ENCODE results near the gene CPSF4. TPM values are rescaled to one million over a fixed set of nuclear protein-coding genes. Genes with fewer than 3 reads are reported as not detected.

CPSF4 gene
- total and polyA plus RNA-seq, 4 experiments from 2014 or later: 21.9 to 54.7 (median 38.0) TPM

DNA sequence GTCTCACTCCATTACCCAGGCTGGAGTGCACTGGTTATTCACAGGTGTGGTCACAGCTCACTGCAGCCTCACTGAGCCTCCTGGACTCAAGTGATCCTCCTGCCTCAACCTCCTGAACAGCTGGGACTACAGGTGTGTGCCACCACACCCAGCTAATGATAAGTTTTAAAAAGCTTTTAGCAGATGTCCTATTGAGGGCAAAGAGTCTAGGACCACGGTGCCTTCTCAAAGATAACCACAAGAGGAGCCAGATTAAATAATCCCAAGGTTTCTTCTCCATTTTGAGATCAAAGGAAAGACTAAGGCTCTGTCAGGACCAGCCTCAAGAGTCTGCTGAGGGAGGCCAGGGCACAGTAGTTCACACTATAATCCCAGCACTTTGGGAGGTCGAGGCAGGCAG is 22.5 kb downstream of the CPSF4 start:
- Mint-ChIP-seq H3K4me1 (peaks cover 24 to 59% (median 40%) of the 10 kb centered on the region in 4 donors), H3K36me3 (peaks cover 30 to 59% of the 10 kb centered on the region in 2 donors)
- intact Hi-C loops (cut with micrococcal nuclease): no loop called here

DNA sequence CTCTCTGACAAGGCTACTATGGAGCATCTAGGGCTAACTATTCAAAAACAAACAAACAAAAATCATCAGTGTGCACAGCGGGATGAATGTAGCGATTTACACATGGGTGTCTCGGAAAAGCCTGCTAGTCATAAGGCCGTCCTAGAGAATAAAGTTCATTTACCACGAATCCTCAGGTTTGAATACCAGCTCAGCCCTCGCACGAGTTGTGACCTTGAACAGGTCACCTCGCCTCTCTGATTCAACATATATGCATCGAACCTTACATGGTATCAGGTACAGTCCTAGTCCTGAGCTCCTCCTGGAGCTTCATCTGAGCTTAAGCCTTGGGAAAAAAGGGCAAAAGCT is 26.7 kb downstream of the CPSF4 start:
- peaks cover 19 to 52% (median 30%) of the 10 kb centered on the region in 4 donors for H3K4me1 Mint-ChIP-seq
- intact Hi-C loops (cut with micrococcal nuclease): no loop called here

More for the DNA sequence above, 22.5 kb downstream of the CPSF4 start:
- no peaks in the 10 kb centered on the region for H3K9me3 Mint-ChIP-seq
- no peak overlapping the region for H3K27ac ChIP-seq (ENCODE audit: low read depth, low read length)
- CTCF ChIA-PET (ENCODE audit: partially characterized antibody): no interaction called here
- H3K4me3 ChIP-seq (ENCODE audit: low read length in 2 of 2): no peak overlapping the region
- POLR2A ChIA-PET (ENCODE audit: partially characterized antibody): no interaction called here
- no peak overlapping the region for H3K4me3 Mint-ChIP-seq
- DNase-seq: no peak
- H3K27me3 Mint-ChIP-seq: no peaks in the 10 kb centered on the region
- peaks cover 40% of the 10 kb centered on the region for H3K36me3 ChIP-seq (ENCODE audit: insufficient read depth, low read length)
- no peaks in the 10 kb centered on the region for H3K27me3 ChIP-seq (ENCODE audit: insufficient read depth, low read length)
- no peak overlapping the region for H3K27ac Mint-ChIP-seq
- peaks cover 49% of the 10 kb centered on the region for H3K4me1 ChIP-seq (ENCODE audit: insufficient read depth, low read length)
- no peaks in the 10 kb centered on the region for H3K9me3 ChIP-seq (ENCODE audit: control insufficient read depth in 1 of 2, low read length in 2 of 2)

DNA sequence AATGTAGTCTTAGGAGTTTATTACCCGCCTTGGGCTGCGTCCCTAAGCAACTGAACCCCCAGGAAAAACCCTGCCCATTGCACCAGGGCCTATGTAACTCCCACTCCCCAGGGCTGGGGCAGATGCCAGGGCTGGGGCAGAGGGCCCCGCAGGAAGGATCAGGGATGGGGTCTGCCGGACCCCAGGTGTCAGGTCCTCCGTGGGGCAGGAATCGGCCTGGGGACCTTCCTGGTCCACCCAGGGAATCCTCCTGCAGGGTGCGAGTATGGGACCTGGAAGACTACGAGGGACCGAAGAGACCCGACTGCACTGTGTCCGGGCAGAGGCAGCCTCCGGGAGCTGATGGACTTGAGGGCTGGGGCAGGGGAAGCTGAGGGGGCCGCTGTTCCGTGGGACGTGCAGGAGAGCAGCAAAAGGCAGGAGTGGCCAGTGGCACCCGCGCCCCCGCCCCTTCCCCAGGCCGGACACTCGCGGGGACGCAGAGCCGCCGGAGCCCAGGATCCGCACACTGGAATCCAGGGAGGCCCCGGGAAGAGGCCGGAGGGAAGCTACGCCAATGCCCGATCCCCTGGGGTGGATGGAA is 29.7 kb downstream of the CPSF4 start:
- H3K9me3 Mint-ChIP-seq: no peaks in the 10 kb centered on the region
- H3K27ac ChIP-seq (ENCODE audit: low read depth, low read length): no peak overlapping the region
- H3K9me3 ChIP-seq (ENCODE audit: control insufficient read depth in 1 of 2, low read length in 2 of 2): no peaks in the 10 kb centered on the region
- peaks cover 29% of the 10 kb centered on the region for H3K4me1 ChIP-seq (ENCODE audit: insufficient read depth, low read length)
- no peak overlapping the region for H3K27ac Mint-ChIP-seq
- POLR2A ChIA-PET (ENCODE audit: partially characterized antibody): interaction anchor here (1.7 kb wide), 1 partner anchor 90 kb away, joined by 7 read pairs; the partner anchor contains the start of gene ZNF655
- intact Hi-C loops (cut with micrococcal nuclease): no loop called here
- CTCF ChIA-PET (ENCODE audit: partially characterized antibody): no interaction called here
- no peaks in the 10 kb centered on the region for H3K36me3 ChIP-seq (ENCODE audit: insufficient read depth, low read length)
- H3K27me3 Mint-ChIP-seq: no peaks in the 10 kb centered on the region
- H3K27me3 ChIP-seq (ENCODE audit: insufficient read depth, low read length): no peaks in the 10 kb centered on the region
- H3K4me3 ChIP-seq (ENCODE audit: low read length in 2 of 2): no peak overlapping the region
- H3K4me1 Mint-ChIP-seq: peaks cover 24 to 43% (median 32%) of the 10 kb centered on the region in 4 donors
- no peak for DNase-seq
- peaks cover 8 to 21% of the 10 kb centered on the region in 2 donors for H3K36me3 Mint-ChIP-seq
- peak overlapping the region in 2 of 8 donors; percentile 9 to 41 for H3K4me3 Mint-ChIP-seq

More for the DNA sequence above, 26.7 kb downstream of the CPSF4 start:
- no peaks in the 10 kb centered on the region for H3K9me3 Mint-ChIP-seq
- H3K36me3 Mint-ChIP-seq: peaks cover 8 to 22% of the 10 kb centered on the region in 2 donors
- H3K27ac ChIP-seq (ENCODE audit: low read depth, low read length): peak overlapping the region; percentile 78
- peak overlapping the region; percentile 79 to 98 (median 95) for H3K27ac Mint-ChIP-seq
- no peaks in the 10 kb centered on the region for H3K27me3 ChIP-seq (ENCODE audit: insufficient read depth, low read length)
- peaks cover 6% of the 10 kb centered on the region for H3K36me3 ChIP-seq (ENCODE audit: insufficient read depth, low read length)
- peak overlapping the region; percentile 90 to 97 (median 96) for H3K4me3 Mint-ChIP-seq
- no peaks in the 10 kb centered on the region for H3K27me3 Mint-ChIP-seq
- peaks cover 47% of the 10 kb centered on the region for H3K4me1 ChIP-seq (ENCODE audit: insufficient read depth, low read length)
- CTCF ChIA-PET (ENCODE audit: partially characterized antibody): interaction anchor here (1.0 to 1.6 kb wide), 2 partner anchors 27 to 100 kb away, joined by 4 read pairs; no protein-coding TSS in a partner anchor
- no peaks in the 10 kb centered on the region for H3K9me3 ChIP-seq (ENCODE audit: control insufficient read depth in 1 of 2, low read length in 2 of 2)
- H3K4me3 ChIP-seq (ENCODE audit: low read length in 2 of 2): peak overlapping the region; percentile 78 to 83
- POLR2A ChIA-PET (ENCODE audit: partially characterized antibody): interaction anchor here (0.7 to 3.8 kb wide), 9 partner anchors 15 to 151 kb away, joined by 3 to 17 read pairs (median 4); partner anchors contain the start of genes BUD31, CPSF4, PTCD1 and ZKSCAN5
- no peak for DNase-seq

DNA sequence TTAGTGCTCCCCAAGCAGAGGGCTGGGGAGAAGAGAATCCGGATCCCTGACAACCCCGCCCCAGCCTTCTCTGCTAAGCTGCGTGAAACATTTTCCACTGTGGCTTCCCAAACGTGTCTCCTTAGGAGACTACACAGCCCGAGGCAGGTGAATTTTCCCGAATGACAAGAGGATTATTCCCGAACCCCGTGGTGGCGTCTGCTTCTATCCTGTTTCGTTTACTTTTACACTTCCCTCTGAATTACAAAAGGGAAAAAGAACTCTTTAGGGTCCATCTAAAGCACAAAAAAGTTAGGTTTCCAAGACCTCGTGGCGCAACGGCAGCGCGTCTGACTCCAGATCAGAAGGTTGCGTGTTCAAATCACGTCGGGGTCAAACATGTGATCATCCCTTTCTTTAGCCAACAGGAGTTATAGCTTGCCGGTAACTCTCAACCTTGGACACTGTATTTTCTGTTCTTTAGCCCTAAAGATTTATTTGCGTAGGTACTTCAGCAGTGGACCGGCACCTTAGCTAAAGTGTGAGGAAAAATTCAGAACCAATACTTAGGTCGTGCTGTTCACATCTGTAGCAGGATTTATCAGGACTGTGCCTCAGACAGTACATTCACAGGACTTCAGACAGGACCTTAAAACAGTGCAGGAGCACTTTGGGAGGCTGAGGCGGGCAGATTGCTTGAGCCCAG is 30.8 kb downstream of the CPSF4 start:
- CTCF ChIA-PET (ENCODE audit: partially characterized antibody): no interaction called here
- Histone ChIP-seq H3K36me3 (ENCODE audit: insufficient read depth, low read length) (no peaks in the 10 kb centered on the region), H3K4me1 (ENCODE audit: insufficient read depth, low read length) (peaks cover 29% of the 10 kb centered on the region), H3K4me3 (ENCODE audit: low read length in 2 of 2) (no peak overlapping the region), H3K27ac (ENCODE audit: low read depth, low read length) (no peak overlapping the region), H3K27me3 (ENCODE audit: insufficient read depth, low read length) (no peaks in the 10 kb centered on the region), H3K9me3 (ENCODE audit: control insufficient read depth in 1 of 2, low read length in 2 of 2) (no peaks in the 10 kb centered on the region)
- no peaks in the 10 kb centered on the region for H3K27me3 Mint-ChIP-seq
- peaks cover 19 to 44% (median 29%) of the 10 kb centered on the region in 4 donors for H3K4me1 Mint-ChIP-seq
- DNase-seq: no peak
- H3K4me3 Mint-ChIP-seq: peak overlapping the region in 2 of 8 donors; percentile 25 to 60
- H3K27ac Mint-ChIP-seq: peak overlapping the region in 2 of 7 donors; percentile 47 to 77
- POLR2A ChIA-PET (ENCODE audit: partially characterized antibody): interaction anchor here (1.0 to 1.7 kb wide), 2 partner anchors 31 to 89 kb away, joined by 3 to 7 read pairs; partner anchors contain the start of genes PTCD1 and ZNF655
- H3K36me3 Mint-ChIP-seq: peaks cover 3 to 16% of the 10 kb centered on the region in 2 donors
- H3K9me3 Mint-ChIP-seq: no peaks in the 10 kb centered on the region
- intact Hi-C loops (cut with micrococcal nuclease): loop anchor here (5.0 kb wide), 1 partner anchor 633 kb away; the partner anchor contains the start of genes AP4M1 and MCM7

DNA sequence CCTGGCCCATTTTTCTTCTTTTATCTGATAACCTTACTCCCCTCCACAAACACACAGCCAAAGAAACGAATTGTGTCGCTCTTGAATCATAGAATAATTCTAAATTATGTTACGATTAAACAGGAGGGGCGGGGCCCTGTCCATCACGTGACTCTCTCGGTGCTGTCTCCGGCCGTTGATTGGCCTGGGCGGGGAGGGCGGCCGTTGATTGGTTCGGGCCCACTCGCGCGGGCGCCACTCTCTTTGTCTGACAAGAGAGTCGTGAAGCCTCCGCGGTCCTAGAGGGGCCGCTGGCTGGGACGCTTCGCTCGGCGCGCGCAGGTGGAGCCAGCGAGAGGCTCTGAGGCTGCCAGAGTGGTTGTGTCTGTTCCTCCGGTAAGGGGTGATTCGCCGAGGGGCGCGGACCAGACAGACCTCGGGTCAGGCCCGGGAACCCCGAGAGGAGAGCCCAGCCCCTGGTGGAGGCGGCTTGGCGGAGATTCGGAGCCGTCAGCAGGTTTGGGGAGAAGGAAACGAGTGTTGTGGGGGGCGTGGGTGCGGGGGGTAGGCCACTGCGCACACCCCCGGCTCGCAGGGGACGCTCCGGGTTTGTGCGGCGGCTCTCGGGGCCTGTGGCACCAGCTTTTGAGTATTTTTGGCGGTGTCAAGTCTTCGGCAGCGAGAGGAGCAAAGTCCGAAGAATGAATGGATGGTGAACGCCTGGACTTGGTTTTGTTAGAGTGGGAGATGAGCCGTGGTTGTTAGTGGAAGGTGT is 34.0 kb downstream of the CPSF4 start, which contains the start of gene ZNF789:
ZNF789 (plus strand) TSS at position 330 of the 754 bp plus-strand sequence. CDS start 3,567 bp downstream, outside the sequence.
- Histone ChIP-seq H3K36me3 (ENCODE audit: insufficient read depth, low read length) (no peaks in the 10 kb centered on the region), H3K27me3 (ENCODE audit: insufficient read depth, low read length) (no peaks in the 10 kb centered on the region), H3K9me3 (ENCODE audit: control insufficient read depth in 1 of 2, low read length in 2 of 2) (no peaks in the 10 kb centered on the region), H3K27ac (ENCODE audit: low read depth, low read length) (peak within 1 kb of the TSS; percentile 80), H3K4me3 (ENCODE audit: low read length in 2 of 2) (peak within 1 kb of the TSS; percentile 90 to 93), H3K4me1 (ENCODE audit: insufficient read depth, low read length) (peaks cover 14% of the 10 kb centered on the region)
- peak within 1 kb of the TSS; percentile 92 to 99 (median 96) for H3K4me3 Mint-ChIP-seq
- POLR2A ChIA-PET (ENCODE audit: partially characterized antibody): interaction anchor here (0.7 to 2.1 kb wide), 12 partner anchors 13 to 1417 kb away, joined by 3 to 25 read pairs (median 4); partner anchors contain the start of genes BUD31, PDAP1, UFSP1 and ZKSCAN5
- H3K27me3 Mint-ChIP-seq: no peaks in the 10 kb centered on the region
- peaks cover 17 to 49% (median 31%) of the 10 kb centered on the region in 4 donors for H3K4me1 Mint-ChIP-seq
- intact Hi-C loops (cut with micrococcal nuclease): loop anchor here (1.0 to 5.0 kb wide), 8 partner anchors 28 to 630 kb away; partner anchors contain the start of genes AP4M1, BUD31, CPSF4 and FAM200A
- peak; percentile 94 to 99 (median 95) for DNase-seq
- H3K36me3 Mint-ChIP-seq: peaks cover 5 to 9% of the 10 kb centered on the region in 2 donors
- CTCF ChIA-PET (ENCODE audit: partially characterized antibody): interaction anchor here (0.8 to 1.4 kb wide), 3 partner anchors 25 to 64 kb away, joined by 3 to 5 read pairs (median 4); partner anchors contain the start of genes BUD31, PDAP1 and ZNF394
- no peaks in the 10 kb centered on the region for H3K9me3 Mint-ChIP-seq
- peak within 1 kb of the TSS; percentile 90 to 98 (median 95) for H3K27ac Mint-ChIP-seq

DNA sequence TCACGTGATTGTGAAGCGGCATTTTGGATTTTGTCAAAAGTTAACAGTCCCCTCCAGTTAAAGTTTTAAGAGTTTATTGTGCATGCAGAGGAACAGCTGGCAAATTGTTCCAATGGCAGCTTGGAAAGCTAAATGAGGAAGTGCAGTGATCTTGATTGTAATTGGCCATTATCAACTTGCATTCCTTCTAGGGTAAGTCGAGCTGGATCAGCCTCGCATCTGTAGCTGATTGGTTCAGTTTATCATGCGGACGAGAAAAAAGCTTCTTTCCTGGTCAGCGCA is 34.5 kb downstream of the CPSF4 start:
- Mint-ChIP-seq H3K36me3 (peaks cover 5 to 9% of the 10 kb centered on the region in 2 donors), H3K27me3 (no peaks in the 10 kb centered on the region), H3K27ac (peak overlapping the region; percentile 66 to 96 (median 94)), H3K4me3 (peak overlapping the region; percentile 92 to 99 (median 96)), H3K9me3 (no peaks in the 10 kb centered on the region), H3K4me1 (peaks cover 21 to 54% (median 35%) of the 10 kb centered on the region in 4 donors)
- DNase-seq: peak in 2 of 5 donors; percentile 10 to 20
- CTCF ChIA-PET (ENCODE audit: partially characterized antibody): interaction anchor here (0.8 to 1.3 kb wide), 2 partner anchors 24 to 26 kb away, joined by 3 to 4 read pairs; partner anchors contain the start of gene ZNF394
- Histone ChIP-seq H3K27ac (ENCODE audit: low read depth, low read length) (peak overlapping the region; percentile 80), H3K27me3 (ENCODE audit: insufficient read depth, low read length) (no peaks in the 10 kb centered on the region), H3K4me3 (ENCODE audit: low read length in 2 of 2) (peak overlapping the region; percentile 72 to 90), H3K9me3 (ENCODE audit: control insufficient read depth in 1 of 2, low read length in 2 of 2) (no peaks in the 10 kb centered on the region), H3K4me1 (ENCODE audit: insufficient read depth, low read length) (peaks cover 20% of the 10 kb centered on the region), H3K36me3 (ENCODE audit: insufficient read depth, low read length) (no peaks in the 10 kb centered on the region)
- intact Hi-C loops (cut with micrococcal nuclease): loop anchor here (2.0 to 5.0 kb wide), 5 partner anchors 34 to 629 kb away; partner anchors contain the start of genes AP4M1, BUD31, CPSF4 and MCM7
- POLR2A ChIA-PET (ENCODE audit: partially characterized antibody): interaction anchor here (0.8 to 2.1 kb wide), 7 partner anchors 12 to 108 kb away, joined by 3 to 25 read pairs (median 4); partner anchors contain the start of genes ZKSCAN5 and ZNF394

Measured in CD4-positive, alpha-beta memory T cell (primary cell).